SK-N-SH treated with all-trans-retinoic acid at 6 μM for 48 hours (cell line): ENCODE results near the gene ACSM4.
"Not testable (repeated sequence)": the region's sequence is repeated elsewhere in the genome, so short reads cannot be mapped to it uniquely, and the experiment has no call there.

ENCODE experiments used
- ARNTL ChIP-seq: fragments of 450-650 bp; formaldehyde crosslinking; IDR thresholded peaks from 2 replicates; pipeline ENCODE4 v1.5.0; 2020; ENCODE audit warnings: low read depth, mild to moderate bottlenecking, moderate library complexity, borderline replicate concordance
- CSDC2 ChIP-seq: fragments of 250-450 bp; sonication (Bioruptor Pico); IDR thresholded peaks from 2 replicates; pipeline ENCODE4 v1.5.0; 2020; ENCODE audit warnings: mild to moderate bottlenecking, moderate library complexity
- CSRNP3 ChIP-seq: fragments of 250-450 bp; sonication (Bioruptor Pico); IDR thresholded peaks from 2 replicates; pipeline ENCODE4 v1.5.1; 2021; ENCODE audit warnings: mild to moderate bottlenecking, moderate library complexity
- GLIS3 ChIP-seq: fragments of 250-450 bp; sonication (Bioruptor Pico); IDR thresholded peaks from 2 replicates; pipeline ENCODE4 v1.5.0; 2020; ENCODE audit warnings: mild to moderate bottlenecking, moderate library complexity
- RARB ChIP-seq: fragments of 250-450 bp; sonication (Bioruptor Pico); IDR thresholded peaks from 2 replicates; pipeline ENCODE4 v1.8.0; 2021; ENCODE audit warnings: mild to moderate bottlenecking, moderate library complexity
- TCF4 ChIP-seq: fragments of 250-450 bp; sonication (Bioruptor Pico); IDR thresholded peaks from 2 replicates; pipeline ENCODE4 v1.8.0; 2021; ENCODE audit warnings: mild to moderate bottlenecking, moderate library complexity, borderline replicate concordance
- TSHZ2 ChIP-seq: fragments of 250-450 bp; sonication (Bioruptor Pico); IDR thresholded peaks from 2 replicates; pipeline ENCODE4 v1.5.0; 2020; ENCODE audit warnings: mild to moderate bottlenecking, moderate library complexity
- TF ChIP-seq, protein P1 (sequence below): fragments of 250-450 bp; sonication (Bioruptor Pico); IDR thresholded peaks from 2 replicates; pipeline ENCODE4 v1.8.0; 2021; ENCODE audit warnings: low read depth, mild to moderate bottlenecking, moderate library complexity, borderline replicate concordance

DNA sequence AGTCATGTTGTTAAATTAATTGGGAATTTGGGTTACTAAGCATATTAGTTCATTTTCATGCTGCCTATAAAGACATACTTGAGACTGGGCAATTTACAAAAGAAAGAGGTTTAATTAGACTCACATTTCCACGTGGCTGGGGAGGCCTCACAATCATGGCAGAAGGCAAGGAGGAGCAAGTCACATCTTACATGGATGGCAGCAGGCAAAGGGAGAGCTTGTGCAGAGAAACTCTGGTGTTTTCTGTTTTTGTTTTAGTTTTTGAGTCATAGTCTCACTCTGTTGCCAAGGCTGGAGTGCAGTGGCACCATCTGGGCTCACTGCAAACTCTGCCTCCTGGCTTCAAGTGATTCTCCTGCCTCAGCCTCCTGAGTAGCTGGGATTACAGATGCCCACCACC is 13.3 kb upstream of the ACSM4 start:
- TF ChIP-seq TCF4 (CRISPR knock-in tag); ARNTL; CSDC2; RARB; TSHZ2 (CRISPR knock-in tag); CSRNP3 (CRISPR knock-in tag); GLIS3 (CRISPR knock-in tag): not testable (repeated sequence)
- TF ChIP-seq, protein P1, sequence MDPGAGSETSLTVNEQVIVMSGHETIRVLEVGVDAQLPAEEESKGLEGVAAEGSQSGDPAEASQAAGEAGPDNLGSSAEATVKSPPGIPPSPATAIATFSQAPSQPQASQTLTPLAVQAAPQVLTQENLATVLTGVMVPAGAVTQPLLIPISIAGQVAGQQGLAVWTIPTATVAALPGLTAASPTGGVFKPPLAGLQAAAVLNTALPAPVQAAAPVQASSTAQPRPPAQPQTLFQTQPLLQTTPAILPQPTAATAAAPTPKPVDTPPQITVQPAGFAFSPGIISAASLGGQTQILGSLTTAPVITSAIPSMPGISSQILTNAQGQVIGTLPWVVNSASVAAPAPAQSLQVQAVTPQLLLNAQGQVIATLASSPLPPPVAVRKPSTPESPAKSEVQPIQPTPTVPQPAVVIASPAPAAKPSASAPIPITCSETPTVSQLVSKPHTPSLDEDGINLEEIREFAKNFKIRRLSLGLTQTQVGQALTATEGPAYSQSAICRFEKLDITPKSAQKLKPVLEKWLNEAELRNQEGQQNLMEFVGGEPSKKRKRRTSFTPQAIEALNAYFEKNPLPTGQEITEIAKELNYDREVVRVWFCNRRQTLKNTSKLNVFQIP (CRISPR knock-in tag) = not testable (repeated sequence)
